IMR-90 (cell line): ENCODE measurements around the gene NIPBL.

Source experiments
- MAZ ChIP-seq: IDR thresholded peaks from 2 replicates; pipeline ENCODE4 v1.6.1; 2012; ENCODE audit warnings: low read depth, mild to moderate bottlenecking, low read length, improper control_type of control experiment, moderate library complexity, borderline replicate concordance
- RAD21 ChIP-seq: IDR thresholded peaks from 2 replicates; pipeline ENCODE4 v1.6.1; 2012; ENCODE audit warnings: low read length, improper control_type of control experiment
- RFX5 ChIP-seq: IDR thresholded peaks from 2 replicates; pipeline ENCODE4 v1.8.0; 2012; ENCODE audit warnings: low read depth, mild to moderate bottlenecking, low read length, moderate library complexity
- TF ChIP-seq, protein P1 (sequence below): conservative IDR thresholded peaks from 2 replicates; pipeline ENCODE4 v1.5.1; 2012; ENCODE audit warnings: mild to moderate bottlenecking, low read depth, low read length, improper control_type of control experiment

DNA sequence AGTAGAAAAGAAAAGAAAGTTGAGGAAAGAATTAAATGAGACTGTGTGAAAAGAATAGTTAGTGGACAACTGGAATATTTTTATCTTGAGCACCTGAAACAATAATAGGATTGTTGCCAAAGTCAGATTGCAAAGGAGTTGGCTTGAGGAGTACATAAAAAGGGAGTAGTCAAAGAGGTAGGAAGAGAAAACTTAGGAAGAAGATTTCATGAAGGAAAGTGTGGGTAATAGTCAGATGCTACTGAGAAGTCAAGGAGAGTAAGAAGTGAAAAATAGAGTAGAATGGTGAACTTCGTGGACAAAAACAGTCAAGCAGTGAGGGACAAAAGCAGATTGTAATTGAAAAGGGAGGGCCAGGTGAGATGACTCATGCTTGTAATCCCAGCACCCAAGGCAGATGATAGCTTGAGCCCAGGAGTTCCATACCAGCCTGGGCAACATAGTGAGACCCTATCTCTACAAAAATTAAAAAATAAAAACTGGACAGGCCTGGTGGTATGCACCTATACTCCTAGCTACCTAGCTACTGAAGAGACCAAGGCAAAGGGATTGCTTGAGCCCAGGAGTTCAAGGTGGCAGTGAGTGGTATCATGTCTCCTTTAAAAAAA lies 178.9 kb downstream of the NIPBL start:
- no peak for TF ChIP-seq RAD21
- no peak for TF ChIP-seq MAZ
- TF ChIP-seq, protein P1, sequence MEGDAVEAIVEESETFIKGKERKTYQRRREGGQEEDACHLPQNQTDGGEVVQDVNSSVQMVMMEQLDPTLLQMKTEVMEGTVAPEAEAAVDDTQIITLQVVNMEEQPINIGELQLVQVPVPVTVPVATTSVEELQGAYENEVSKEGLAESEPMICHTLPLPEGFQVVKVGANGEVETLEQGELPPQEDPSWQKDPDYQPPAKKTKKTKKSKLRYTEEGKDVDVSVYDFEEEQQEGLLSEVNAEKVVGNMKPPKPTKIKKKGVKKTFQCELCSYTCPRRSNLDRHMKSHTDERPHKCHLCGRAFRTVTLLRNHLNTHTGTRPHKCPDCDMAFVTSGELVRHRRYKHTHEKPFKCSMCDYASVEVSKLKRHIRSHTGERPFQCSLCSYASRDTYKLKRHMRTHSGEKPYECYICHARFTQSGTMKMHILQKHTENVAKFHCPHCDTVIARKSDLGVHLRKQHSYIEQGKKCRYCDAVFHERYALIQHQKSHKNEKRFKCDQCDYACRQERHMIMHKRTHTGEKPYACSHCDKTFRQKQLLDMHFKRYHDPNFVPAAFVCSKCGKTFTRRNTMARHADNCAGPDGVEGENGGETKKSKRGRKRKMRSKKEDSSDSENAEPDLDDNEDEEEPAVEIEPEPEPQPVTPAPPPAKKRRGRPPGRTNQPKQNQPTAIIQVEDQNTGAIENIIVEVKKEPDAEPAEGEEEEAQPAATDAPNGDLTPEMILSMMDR = no peak
- no peak for TF ChIP-seq RFX5
